Measurements from ENCODE around the gene CLHC1. TPM values are rescaled to one million over a fixed set of nuclear protein-coding genes. Genes with fewer than 3 reads are reported as not detected.
"Not testable (repeated sequence)": the region's sequence is repeated elsewhere in the genome, so short reads cannot be mapped to it uniquely, and the experiment has no call there.

The CLHC1 gene
- total and polyA plus RNA-seq, 2 experiments from 2014 or later, result 10.6 to 21.1 TPM

DNA sequence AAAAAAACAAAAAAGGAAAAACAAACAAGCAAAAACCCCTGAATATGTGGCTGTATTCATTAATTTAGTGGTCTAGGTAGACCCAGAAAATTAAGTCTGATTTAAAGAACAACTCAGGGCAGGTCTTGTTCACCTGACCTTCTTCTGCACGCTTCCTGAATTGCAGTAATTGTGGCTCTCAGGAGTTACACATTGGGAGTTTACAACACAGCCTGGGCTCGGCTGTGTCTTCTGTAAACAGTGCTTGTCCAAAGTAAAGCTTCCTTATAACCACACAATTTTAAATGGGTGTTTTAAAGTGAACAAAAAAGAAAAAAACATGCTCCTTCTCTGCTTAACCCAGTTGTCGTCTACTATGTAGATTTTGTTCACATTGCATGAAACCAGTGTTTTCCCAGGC, 45.2 kb upstream of the CLHC1 start:
- Histone ChIP-seq H3K4me2 (peak overlapping the region; percentile 28), H3K27ac (no peak overlapping the region), H2AFZ (peak overlapping the region; percentile 19), H3K4me1 (ENCODE audit: insufficient read depth) (peaks cover 7% of the 10 kb centered on the region), H4K20me1 (ENCODE audit: insufficient read depth, poor library complexity, severe bottlenecking) (no peaks in the 10 kb centered on the region), H3K27me3 (no peaks in the 10 kb centered on the region), H3K9me3 (ENCODE audit: low read depth) (no peaks in the 10 kb centered on the region), H3K36me3 (replicated peaks; ENCODE audit: insufficient read depth, low read depth) (no peaks in the 10 kb centered on the region), H3K79me2 (no peaks in the 10 kb centered on the region), H3K9me2 (replicated peaks; ENCODE audit: insufficient read depth) (no peaks in the 10 kb centered on the region), H3K4me3 (no peak overlapping the region)
- TF ChIP-seq EZH2 (IDR thresholded peaks at IDR 0.05; ENCODE audit: borderline replicate concordance), result no peak
- TF ChIP-seq EZH2phosphoT487 (IDR thresholded peaks at IDR 0.05; ENCODE audit: low read depth, severe bottlenecking, unreplicated experiment), result no peak
- TF ChIP-seq, protein P1, sequence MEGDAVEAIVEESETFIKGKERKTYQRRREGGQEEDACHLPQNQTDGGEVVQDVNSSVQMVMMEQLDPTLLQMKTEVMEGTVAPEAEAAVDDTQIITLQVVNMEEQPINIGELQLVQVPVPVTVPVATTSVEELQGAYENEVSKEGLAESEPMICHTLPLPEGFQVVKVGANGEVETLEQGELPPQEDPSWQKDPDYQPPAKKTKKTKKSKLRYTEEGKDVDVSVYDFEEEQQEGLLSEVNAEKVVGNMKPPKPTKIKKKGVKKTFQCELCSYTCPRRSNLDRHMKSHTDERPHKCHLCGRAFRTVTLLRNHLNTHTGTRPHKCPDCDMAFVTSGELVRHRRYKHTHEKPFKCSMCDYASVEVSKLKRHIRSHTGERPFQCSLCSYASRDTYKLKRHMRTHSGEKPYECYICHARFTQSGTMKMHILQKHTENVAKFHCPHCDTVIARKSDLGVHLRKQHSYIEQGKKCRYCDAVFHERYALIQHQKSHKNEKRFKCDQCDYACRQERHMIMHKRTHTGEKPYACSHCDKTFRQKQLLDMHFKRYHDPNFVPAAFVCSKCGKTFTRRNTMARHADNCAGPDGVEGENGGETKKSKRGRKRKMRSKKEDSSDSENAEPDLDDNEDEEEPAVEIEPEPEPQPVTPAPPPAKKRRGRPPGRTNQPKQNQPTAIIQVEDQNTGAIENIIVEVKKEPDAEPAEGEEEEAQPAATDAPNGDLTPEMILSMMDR (IDR thresholded peaks at IDR 0.05; ENCODE audit: poor library complexity), result no peak
- DNase-seq (ENCODE audit: low spot score), result no peak
- 63% methylated on average over 3 of the region's 3 CpGs for WGBS (ENCODE audit: low lambda C conversion rate, missing lambda C conversion rate)

DNA sequence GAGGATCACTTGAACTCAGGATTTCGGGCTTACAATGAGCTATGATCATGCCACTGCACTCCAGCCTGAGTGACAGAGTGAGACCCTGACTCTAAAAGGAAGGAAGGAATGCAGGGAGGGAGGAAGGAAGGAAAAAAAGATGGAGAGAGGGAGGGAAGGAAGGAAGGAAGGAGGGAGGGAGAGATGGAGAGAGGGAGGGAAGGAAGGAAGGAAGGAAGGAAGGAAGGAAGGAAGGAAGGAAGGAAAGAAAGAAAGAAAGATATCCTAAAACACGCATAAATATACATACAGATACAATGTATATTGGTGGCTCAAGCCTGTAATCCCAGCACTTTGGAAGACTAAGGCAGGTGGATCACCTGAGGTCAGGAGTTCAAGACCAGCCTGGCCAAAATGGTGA, 42.3 kb upstream of the CLHC1 start:
- H3K4me3 ChIP-seq; H3K36me3 ChIP-seq (replicated peaks; ENCODE audit: insufficient read depth, low read depth); H2AFZ ChIP-seq; H3K9me3 ChIP-seq (ENCODE audit: low read depth); DNase-seq (ENCODE audit: low spot score); H3K79me2 ChIP-seq; H3K4me1 ChIP-seq (ENCODE audit: insufficient read depth); H3K27me3 ChIP-seq; H4K20me1 ChIP-seq (ENCODE audit: insufficient read depth, poor library complexity, severe bottlenecking); H3K27ac ChIP-seq; H3K4me2 ChIP-seq; H3K9me2 ChIP-seq (replicated peaks; ENCODE audit: insufficient read depth): not testable (repeated sequence)
- 91% methylated on average over 2 of the region's 2 CpGs for WGBS (ENCODE audit: low lambda C conversion rate, missing lambda C conversion rate)

DNA sequence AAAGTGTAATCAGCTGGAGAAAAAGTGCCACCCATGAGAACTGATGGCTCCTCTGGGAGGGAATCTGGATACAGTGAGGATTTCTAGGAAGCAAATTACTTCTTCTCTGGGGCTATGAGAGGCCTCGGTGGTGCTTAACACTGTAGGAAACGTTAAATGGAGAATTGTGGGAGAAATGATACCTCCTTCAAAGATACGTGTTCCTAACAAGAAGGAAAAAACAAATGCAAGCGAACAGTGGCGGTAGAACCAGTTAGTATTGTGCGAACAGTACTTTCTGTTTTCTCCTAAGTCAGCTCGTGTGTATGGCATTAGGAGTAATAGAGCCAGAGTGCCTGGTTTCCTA, 37.5 kb upstream of the CLHC1 start:
- peaks cover 14% of the 10 kb centered on the region for H3K79me2 ChIP-seq
- H3K36me3 ChIP-seq (replicated peaks; ENCODE audit: insufficient read depth, low read depth), result no peaks in the 10 kb centered on the region
- H3K27me3 ChIP-seq, result no peaks in the 10 kb centered on the region
- no peaks in the 10 kb centered on the region for H3K9me2 ChIP-seq (replicated peaks; ENCODE audit: insufficient read depth)
- no peaks in the 10 kb centered on the region for H4K20me1 ChIP-seq (ENCODE audit: insufficient read depth, poor library complexity, severe bottlenecking)
- DNase-seq (ENCODE audit: low spot score), result no peak
- peaks cover 9% of the 10 kb centered on the region for H3K4me1 ChIP-seq (ENCODE audit: insufficient read depth)
- no peaks in the 10 kb centered on the region for H3K9me3 ChIP-seq (ENCODE audit: low read depth)
- TF ChIP-seq EZH2 (IDR thresholded peaks at IDR 0.05; ENCODE audit: borderline replicate concordance) (no peak), EZH2phosphoT487 (IDR thresholded peaks at IDR 0.05; ENCODE audit: low read depth, severe bottlenecking, unreplicated experiment) (no peak)
- TF ChIP-seq, protein P1 (IDR thresholded peaks at IDR 0.05; ENCODE audit: poor library complexity), result no peak
- peak overlapping the region; percentile 98 for H2AFZ ChIP-seq
- H3K4me2 ChIP-seq, result peak overlapping the region; percentile 90
- H3K4me3 ChIP-seq, result peak overlapping the region; percentile 73
- WGBS (ENCODE audit: low lambda C conversion rate, missing lambda C conversion rate), result 71% methylated on average over 7 of the region's 7 CpGs
- H3K27ac ChIP-seq, result peak overlapping the region; percentile 90

DNA sequence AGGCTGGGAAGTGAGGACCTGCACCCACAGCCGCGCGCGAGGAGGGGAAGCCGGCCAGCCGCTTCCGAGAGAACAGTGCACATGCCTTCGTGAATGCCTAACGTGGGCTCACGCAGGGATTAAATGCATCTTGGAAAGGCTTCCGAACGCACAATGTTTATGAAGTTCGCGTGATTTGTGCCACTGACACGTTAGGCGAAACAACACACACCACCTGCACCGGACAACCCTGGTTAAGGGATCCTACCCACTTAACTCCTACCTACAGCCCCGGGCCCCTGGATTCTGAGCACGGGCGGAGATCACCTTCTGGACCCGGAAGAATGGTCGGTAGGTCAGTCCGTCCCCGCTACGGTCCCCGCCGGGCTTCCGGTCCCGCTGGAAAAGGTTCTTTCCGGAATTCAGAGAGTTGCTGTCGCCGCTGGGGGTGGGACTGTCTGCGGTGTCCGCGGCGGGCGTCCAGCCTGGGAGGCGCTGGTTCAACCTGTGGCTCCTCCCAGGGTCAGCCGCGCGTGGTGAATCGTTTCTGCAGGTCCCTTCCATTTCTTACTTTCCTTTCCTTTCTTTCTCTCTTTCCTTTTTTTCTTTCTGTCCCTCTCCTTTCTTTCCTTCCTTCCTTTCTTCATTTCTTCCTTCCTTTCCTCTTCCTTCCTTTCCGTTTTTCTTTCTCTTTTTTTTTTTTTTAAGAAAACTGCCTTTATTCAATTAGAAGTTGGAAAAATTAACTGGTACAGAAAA, 37.0 kb upstream of the CLHC1 start, which contains the start of gene MTIF2:
Gene MTIF2 (minus strand): TSS at position 325 of the 738 bp plus-strand sequence. CDS start 5,373 bp downstream, outside the sequence.
- Histone ChIP-seq H3K27me3 (no peaks in the 10 kb centered on the region), H4K20me1 (ENCODE audit: insufficient read depth, poor library complexity, severe bottlenecking) (no peaks in the 10 kb centered on the region), H3K79me2 (peaks cover 14% of the 10 kb centered on the region), H3K9me2 (replicated peaks; ENCODE audit: insufficient read depth) (no peaks in the 10 kb centered on the region), H3K9me3 (ENCODE audit: low read depth) (no peaks in the 10 kb centered on the region), H3K27ac (peak within 1 kb of the TSS; percentile 90), H3K4me1 (ENCODE audit: insufficient read depth) (peaks cover 9% of the 10 kb centered on the region), H3K4me3 (peak within 1 kb of the TSS; percentile 73), H3K4me2 (peak within 1 kb of the TSS; percentile 90), H2AFZ (peak within 1 kb of the TSS; percentile 98), H3K36me3 (replicated peaks; ENCODE audit: insufficient read depth, low read depth) (no peaks in the 10 kb centered on the region)
- under 1% methylated on average over 43 of the region's 43 CpGs for WGBS (ENCODE audit: low lambda C conversion rate, missing lambda C conversion rate)
- DNase-seq (ENCODE audit: low spot score), result peak; percentile 96
- TF ChIP-seq EZH2phosphoT487 (IDR thresholded peaks at IDR 0.05; ENCODE audit: low read depth, severe bottlenecking, unreplicated experiment) (no peak), EZH2 (IDR thresholded peaks at IDR 0.05; ENCODE audit: borderline replicate concordance) (no peak)
- TF ChIP-seq, protein P1 (IDR thresholded peaks at IDR 0.05; ENCODE audit: poor library complexity), result no peak
